HCT116 (cell line): ENCODE data around the gene BBS2.

Experiments used
- EZH2 ChIP-seq: fragments of 200-600 bp; sonication (generic); IDR thresholded peaks from 2 replicates; pipeline ENCODE4 v1.6.1; 2017; ENCODE audit warnings: antibody characterized with exemption, mixed run types
- EZH2phosphoT487 ChIP-seq: fragments of 200-600 bp; IDR thresholded peaks from 2 replicates; pipeline ENCODE4 v1.6.1; 2018; ENCODE audit warnings: antibody characterized with exemption, borderline replicate concordance
- POLR2A ChIP-seq: IDR thresholded peaks from 2 replicates; pipeline ENCODE4 v1.7.0; 2011; ENCODE audit warnings: borderline replicate concordance; ENCODE audit not compliant: insufficient read depth, insufficient read length; ENCODE audit errors: extremely low read depth
- POLR2AphosphoS5 ChIP-seq: IDR thresholded peaks from 2 replicates; pipeline ENCODE4 v1.6.1; 2011; ENCODE audit warnings: mild to moderate bottlenecking, low read depth, low read length, moderate library complexity
- REST ChIP-seq: IDR thresholded peaks from 2 replicates; pipeline ENCODE4 v1.6.1; 2012; ENCODE audit warnings: low read depth
- SRF ChIP-seq: IDR thresholded peaks from 2 replicates; pipeline ENCODE4 v1.6.1; 2012; ENCODE audit warnings: low read depth
- TF ChIP-seq, protein P1 (sequence below), 3 experiments: fragments of 200-600 bp in 1 of 3; sonication (generic) in 1 of 3; IDR thresholded peaks in 2 of 3; conservative IDR thresholded peaks in 1 of 3; 2 replicates each; pipeline ENCODE4 v1.5.1; 2012 to 2017; ENCODE audit warnings: low read depth in 2 of 3, low read length in 2 of 3, antibody characterized with exemption in 1 of 3, borderline replicate concordance in 1 of 3, control low read depth in 1 of 3, mild to moderate bottlenecking in 1 of 3, mixed read lengths in 1 of 3, mixed run types in 1 of 3, moderate library complexity in 1 of 3; ENCODE audit not compliant: insufficient read depth in 1 of 3

- TF ChIP-seq, protein P1, sequence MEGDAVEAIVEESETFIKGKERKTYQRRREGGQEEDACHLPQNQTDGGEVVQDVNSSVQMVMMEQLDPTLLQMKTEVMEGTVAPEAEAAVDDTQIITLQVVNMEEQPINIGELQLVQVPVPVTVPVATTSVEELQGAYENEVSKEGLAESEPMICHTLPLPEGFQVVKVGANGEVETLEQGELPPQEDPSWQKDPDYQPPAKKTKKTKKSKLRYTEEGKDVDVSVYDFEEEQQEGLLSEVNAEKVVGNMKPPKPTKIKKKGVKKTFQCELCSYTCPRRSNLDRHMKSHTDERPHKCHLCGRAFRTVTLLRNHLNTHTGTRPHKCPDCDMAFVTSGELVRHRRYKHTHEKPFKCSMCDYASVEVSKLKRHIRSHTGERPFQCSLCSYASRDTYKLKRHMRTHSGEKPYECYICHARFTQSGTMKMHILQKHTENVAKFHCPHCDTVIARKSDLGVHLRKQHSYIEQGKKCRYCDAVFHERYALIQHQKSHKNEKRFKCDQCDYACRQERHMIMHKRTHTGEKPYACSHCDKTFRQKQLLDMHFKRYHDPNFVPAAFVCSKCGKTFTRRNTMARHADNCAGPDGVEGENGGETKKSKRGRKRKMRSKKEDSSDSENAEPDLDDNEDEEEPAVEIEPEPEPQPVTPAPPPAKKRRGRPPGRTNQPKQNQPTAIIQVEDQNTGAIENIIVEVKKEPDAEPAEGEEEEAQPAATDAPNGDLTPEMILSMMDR (IDR thresholded peaks at IDR 0.05 in 2 of 3, conservative IDR thresholded peaks at IDR 0.05 in 1 of 3; ENCODE audit: borderline replicate concordance in 1 of 3, insufficient read depth in 1 of 3, low read depth in 2 of 3, low read length in 2 of 3): no peak
- no peak for TF ChIP-seq EZH2
- no peak for TF ChIP-seq POLR2AphosphoS5
- no peak for TF ChIP-seq EZH2phosphoT487
- TF ChIP-seq POLR2A: no peak
- no peak for TF ChIP-seq SRF
- no peak for TF ChIP-seq REST
Observed at GRCh38 chr16:56538331-56538730, 18.5 kb upstream of the BBS2 start.
